Smooth muscle cell (in vitro differentiated cells): ENCODE data around the gene ADNP. TPM values are rescaled to one million over a fixed set of nuclear protein-coding genes. Genes with fewer than 3 reads are reported as not detected.

Source experiments
- DNase-seq: peaks from one replicate; lab custom pipeline; 2025; ENCODE audit not compliant: unreplicated experiment; lab: John Stamatoyannopoulos, UW
- H2AFZ ChIP-seq: fragments of 200-600 bp; sonication (generic); 2 replicates; pipeline ENCODE4 v1.6.0; 2016; ENCODE audit warnings: antibody characterized with exemption, low read depth, mild to moderate bottlenecking
- H3F3A ChIP-seq: fragments of 200-600 bp; sonication (generic); 2 replicates; pipeline ENCODE4 v1.6.0; 2017; ENCODE audit warnings: antibody characterized with exemption, low read depth
- H3K27ac ChIP-seq: fragments of 200-600 bp; sonication (generic); 2 replicates; pipeline ENCODE4 v1.5.1; 2016; ENCODE audit warnings: low read depth, mild to moderate bottlenecking
- H3K27me3 ChIP-seq: fragments of 200-600 bp; sonication (generic); 2 replicates; pipeline ENCODE4 v1.6.1; 2016; ENCODE audit warnings: low read depth, mild to moderate bottlenecking
- H3K36me3 ChIP-seq: fragments of 200-600 bp; sonication (generic); 2 replicates; pipeline ENCODE4 v1.5.1; 2016; ENCODE audit warnings: low read depth
- H3K4me1 ChIP-seq: fragments of 200-600 bp; sonication (generic); 2 replicates; pipeline ENCODE4 v1.5.1; 2016; ENCODE audit warnings: low read depth
- H3K4me2 ChIP-seq: fragments of 200-600 bp; sonication (generic); 2 replicates; pipeline ENCODE4 v1.6.0; 2016; ENCODE audit warnings: mild to moderate bottlenecking
- H3K4me3 ChIP-seq: fragments of 200-600 bp; sonication (generic); 2 replicates; pipeline ENCODE4 v1.5.1; 2016; ENCODE audit warnings: mild to moderate bottlenecking
- H3K79me2 ChIP-seq: fragments of 200-600 bp; sonication (generic); 2 replicates; pipeline ENCODE4 v1.6.0; 2016; ENCODE audit warnings: low read depth, mild to moderate bottlenecking
- H3K9ac ChIP-seq: fragments of 200-600 bp; sonication (generic); 2 replicates; pipeline ENCODE4 v1.6.0; 2016; ENCODE audit warnings: low read depth
- H3K9me3 ChIP-seq: fragments of 200-600 bp; sonication (generic); replicated peaks from 2 replicates; pipeline ENCODE4 v1.5.1; 2016; ENCODE audit warnings: low read depth
- H4K20me1 ChIP-seq: fragments of 200-600 bp; sonication (generic); 2 replicates; pipeline ENCODE4 v1.6.0; 2016; ENCODE audit warnings: low read depth
- WGBS: methylation state at CpG from one replicate; pipeline ENCODE4 v1.1.7; 2016; ENCODE audit warnings: low lambda C conversion rate; 5-methylcytosine and 5-hydroxymethylcytosine counted together
- polyA plus RNA-seq: library from polyadenylated mRNA; unstranded; fragments of >200 nt; fragmentation: Nextera tagmentation; extraction: Ambion mirVana; gene quantifications from 2 replicates; pipeline ENCODE4 v1.2.1, GENCODE V29; 2016
- total RNA-seq: library from RNA; depleted of rRNA; stranded (reverse); fragments of >200 nt; gene quantifications from 2 replicates; pipeline ENCODE4 v1.2.3, GENCODE V29; 2014
- TF ChIP-seq, protein P1 (sequence below): fragments of 200-600 bp; sonication (generic); IDR thresholded peaks from 2 replicates; pipeline ENCODE4 v1.5.1; 2017; ENCODE audit warnings: borderline replicate concordance, mild to moderate bottlenecking, antibody characterized with exemption; ENCODE audit not compliant: insufficient read depth, poor library complexity, severe bottlenecking

ADNP gene
- total and polyA plus RNA-seq, 2 experiments from 2014 or later, result 14.2 to 57.4 TPM

DNA sequence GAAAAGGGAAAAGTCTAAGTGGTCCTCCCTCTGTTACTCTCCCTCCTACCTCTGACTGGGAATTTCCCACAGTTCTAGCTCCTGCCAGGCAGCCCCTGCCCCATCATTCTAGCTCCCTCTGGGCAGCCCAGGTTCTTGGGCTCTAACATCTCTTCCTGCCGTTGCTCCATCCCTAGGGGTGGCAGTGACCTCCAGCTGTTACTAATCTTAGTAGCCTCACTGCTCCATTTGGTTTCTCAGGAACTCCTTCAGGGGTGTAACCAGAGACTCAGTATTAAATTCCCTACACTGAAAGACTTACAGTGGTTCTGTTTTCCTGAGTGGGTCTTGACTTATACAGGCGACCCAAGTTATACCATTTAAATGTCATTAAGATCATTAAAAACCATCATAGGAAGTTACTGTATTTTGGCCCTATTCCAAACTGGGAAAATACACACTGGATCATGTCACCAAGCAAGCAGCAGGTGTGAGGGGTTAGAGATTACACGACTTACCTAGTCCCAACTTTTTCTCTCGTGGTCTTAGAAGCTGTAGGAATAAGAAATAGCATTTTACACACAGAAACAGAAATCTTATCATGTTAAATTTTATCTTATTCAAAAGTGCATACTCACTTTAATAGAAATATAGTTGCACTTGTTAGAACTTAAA lies 17.0 kb upstream of the ADNP start:
- Histone ChIP-seq H3K4me1 (no peaks in the 10 kb centered on the region), H3K9ac (no peak overlapping the region), H3K27ac (peak overlapping the region; percentile 60), H4K20me1 (peaks cover 54% of the 10 kb centered on the region), H3K9me3 (no peaks in the 10 kb centered on the region), H3K27me3 (no peaks in the 10 kb centered on the region), H3K79me2 (peaks cover 55% of the 10 kb centered on the region), H3K4me3 (no peak overlapping the region), H3K4me2 (no peak overlapping the region), H3F3A (peaks cover 3% of the 10 kb centered on the region), H3K36me3 (peaks cover 16% of the 10 kb centered on the region), H2AFZ (no peak overlapping the region)
- WGBS, result 94% methylated on average over 4 of the region's 4 CpGs
- TF ChIP-seq, protein P1, sequence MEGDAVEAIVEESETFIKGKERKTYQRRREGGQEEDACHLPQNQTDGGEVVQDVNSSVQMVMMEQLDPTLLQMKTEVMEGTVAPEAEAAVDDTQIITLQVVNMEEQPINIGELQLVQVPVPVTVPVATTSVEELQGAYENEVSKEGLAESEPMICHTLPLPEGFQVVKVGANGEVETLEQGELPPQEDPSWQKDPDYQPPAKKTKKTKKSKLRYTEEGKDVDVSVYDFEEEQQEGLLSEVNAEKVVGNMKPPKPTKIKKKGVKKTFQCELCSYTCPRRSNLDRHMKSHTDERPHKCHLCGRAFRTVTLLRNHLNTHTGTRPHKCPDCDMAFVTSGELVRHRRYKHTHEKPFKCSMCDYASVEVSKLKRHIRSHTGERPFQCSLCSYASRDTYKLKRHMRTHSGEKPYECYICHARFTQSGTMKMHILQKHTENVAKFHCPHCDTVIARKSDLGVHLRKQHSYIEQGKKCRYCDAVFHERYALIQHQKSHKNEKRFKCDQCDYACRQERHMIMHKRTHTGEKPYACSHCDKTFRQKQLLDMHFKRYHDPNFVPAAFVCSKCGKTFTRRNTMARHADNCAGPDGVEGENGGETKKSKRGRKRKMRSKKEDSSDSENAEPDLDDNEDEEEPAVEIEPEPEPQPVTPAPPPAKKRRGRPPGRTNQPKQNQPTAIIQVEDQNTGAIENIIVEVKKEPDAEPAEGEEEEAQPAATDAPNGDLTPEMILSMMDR, result no peak
- DNase-seq, result no peak

DNA sequence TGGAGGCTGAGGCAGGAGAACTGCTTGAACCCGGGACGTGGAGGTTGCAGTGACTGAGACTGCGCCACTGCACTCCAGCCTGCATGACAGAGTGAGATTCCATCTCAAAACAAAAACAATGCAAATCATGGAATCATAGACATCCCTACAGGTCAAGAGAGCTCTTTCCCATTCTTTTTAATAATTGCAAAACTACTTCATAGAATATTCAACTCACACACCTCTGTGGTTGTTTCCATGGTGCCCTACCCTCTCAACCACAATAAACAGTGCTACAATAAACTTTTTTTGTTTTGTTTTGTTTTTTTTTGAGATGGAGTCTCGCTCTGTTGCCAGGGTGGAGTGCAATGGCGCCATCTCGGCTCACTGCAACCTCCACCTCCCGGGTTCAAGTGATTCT lies 11.8 kb upstream of the ADNP start:
- H3K4me2 ChIP-seq, result no peak overlapping the region
- H3K9me3 ChIP-seq, result no peaks in the 10 kb centered on the region
- no peak overlapping the region for H2AFZ ChIP-seq
- no peak overlapping the region for H3K4me3 ChIP-seq
- H3K27me3 ChIP-seq, result no peaks in the 10 kb centered on the region
- H3K79me2 ChIP-seq, result peaks cover 4% of the 10 kb centered on the region
- WGBS, result 96% methylated on average over 6 of the region's 7 CpGs
- DNase-seq, result no peak
- peaks cover 8% of the 10 kb centered on the region for H4K20me1 ChIP-seq
- no peaks in the 10 kb centered on the region for H3K4me1 ChIP-seq
- TF ChIP-seq, protein P1, result no peak
- peaks cover 3% of the 10 kb centered on the region for H3F3A ChIP-seq
- no peak overlapping the region for H3K9ac ChIP-seq
- H3K36me3 ChIP-seq, result peaks cover 8% of the 10 kb centered on the region
- H3K27ac ChIP-seq, result no peak overlapping the region

DNA sequence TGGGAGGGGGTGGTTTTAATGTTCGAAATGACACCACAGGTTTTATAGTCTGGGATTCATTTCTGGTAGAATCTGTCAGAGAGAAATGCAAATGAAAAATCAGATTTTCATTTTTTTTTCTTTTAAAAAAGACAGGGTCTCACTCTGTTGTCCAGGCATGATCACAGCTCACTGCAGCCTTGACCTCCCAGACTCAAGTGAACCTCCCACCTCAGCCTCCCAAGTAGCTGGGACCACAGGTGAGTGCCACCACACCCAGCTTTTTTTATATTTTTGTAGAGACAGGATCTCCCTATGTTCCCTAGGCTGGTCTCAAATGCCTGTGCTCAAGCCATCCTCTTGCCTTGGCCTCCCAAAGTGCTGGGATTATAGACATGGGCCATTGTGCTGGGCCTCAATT lies 2.4 kb upstream of the ADNP start:
- H3K4me3 ChIP-seq, result no peak overlapping the region
- H2AFZ ChIP-seq, result no peak overlapping the region
- H3K4me2 ChIP-seq, result no peak overlapping the region
- H3F3A ChIP-seq, result peaks cover 58% of the 10 kb centered on the region
- DNase-seq, result no peak
- peaks cover 6% of the 10 kb centered on the region for H3K4me1 ChIP-seq
- no peak overlapping the region for H3K9ac ChIP-seq
- TF ChIP-seq, protein P1, result no peak
- 89% methylated on average over 1 of the region's 1 CpG for WGBS
- peaks cover 16% of the 10 kb centered on the region for H4K20me1 ChIP-seq
- no peaks in the 10 kb centered on the region for H3K27me3 ChIP-seq
- H3K79me2 ChIP-seq, result peaks cover 20% of the 10 kb centered on the region
- H3K9me3 ChIP-seq, result no peaks in the 10 kb centered on the region
- peaks cover 25% of the 10 kb centered on the region for H3K36me3 ChIP-seq
- H3K27ac ChIP-seq, result peak overlapping the region; percentile 95

DNA sequence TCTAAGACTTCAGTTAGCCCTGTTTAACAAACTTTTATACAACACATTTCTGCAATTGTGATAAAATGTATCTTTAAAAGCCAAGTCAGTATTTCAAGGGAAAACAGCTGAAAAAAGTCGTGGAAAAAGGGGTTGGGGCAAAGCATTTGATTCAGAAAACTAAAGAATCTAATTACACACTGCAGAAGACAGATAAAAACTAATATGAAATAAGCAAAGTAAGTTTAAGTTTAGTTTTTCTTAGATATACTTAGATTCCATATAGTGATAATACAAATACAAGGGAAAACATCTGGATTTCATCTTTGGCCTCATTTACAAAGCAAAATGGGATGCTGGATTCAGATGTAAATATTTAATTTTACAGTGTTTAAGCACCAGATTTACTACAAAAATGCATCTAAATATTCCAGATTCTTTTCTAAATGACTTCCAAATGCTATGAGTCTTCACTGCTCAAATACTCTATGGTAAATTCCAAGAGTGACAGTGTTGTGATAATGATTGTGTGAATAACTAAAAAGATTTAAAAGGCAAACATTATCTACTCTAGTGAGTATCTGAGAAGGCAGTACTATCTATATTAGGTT lies 1.5 kb upstream of the ADNP start:
- DNase-seq, result no peak
- WGBS, result 74% methylated on average over 1 of the region's 1 CpG
- Histone ChIP-seq H3K27ac (peak overlapping the region; percentile 95), H2AFZ (no peak overlapping the region), H4K20me1 (peaks cover 24% of the 10 kb centered on the region), H3K4me1 (peaks cover 14% of the 10 kb centered on the region), H3K4me2 (no peak overlapping the region), H3K36me3 (peaks cover 22% of the 10 kb centered on the region), H3K27me3 (no peaks in the 10 kb centered on the region), H3K79me2 (peaks cover 28% of the 10 kb centered on the region), H3K4me3 (no peak overlapping the region), H3K9me3 (no peaks in the 10 kb centered on the region), H3F3A (peaks cover 55% of the 10 kb centered on the region), H3K9ac (no peak overlapping the region)
- TF ChIP-seq, protein P1, result no peak
